H7 (cell line): ENCODE data around the gene WDFY1. TPM values are rescaled to one million over a fixed set of nuclear protein-coding genes. Genes with fewer than 3 reads are reported as not detected.
A peak's percentile ranks its signal among the peaks of the same experiment; 100 is the strongest.

Source experiments
- DNase-seq: peaks from one replicate; pipeline ENCODE4 v3.0.0; 2012
- H3K27me3 ChIP-seq: 2 replicates; pipeline ENCODE4 v1.6.0; 2011; ENCODE audit warnings: mild to moderate bottlenecking, low read length; ENCODE audit not compliant: control insufficient read depth, insufficient read depth
- H3K36me3 ChIP-seq: replicated peaks from 2 replicates; pipeline ENCODE4 v1.5.1; 2011; ENCODE audit warnings: low read length; ENCODE audit not compliant: control insufficient read depth, insufficient read depth
- H3K4me3 ChIP-seq: 2 replicates; pipeline ENCODE4 v1.5.1; 2011; ENCODE audit warnings: low read depth, mild to moderate bottlenecking, control low read depth, low read length, moderate library complexity; ENCODE audit not compliant: insufficient read depth
- total RNA-seq: library from RNA; depleted of rRNA; stranded (reverse); fragments of >200 nt; shearing (Covaris generic); gene quantifications from 2 replicates; pipeline ENCODE4 v1.2.3, GENCODE V29; 2014; rRNA removed

The WDFY1 gene
- 88.8 and 118 TPM in 2 replicates for total RNA-seq

- Histone ChIP-seq H3K4me3 (peak within 1 kb of the TSS; percentile 97), H3K36me3 (no peaks in the 10 kb centered on the region), H3K27me3 (no peaks in the 10 kb centered on the region)
- DNase-seq = peak; percentile 96
Measured at GRCh38 chr2:223944703-223945531, at the start of gene WDFY1. WDFY1 (minus strand) TSS chr2:223945335; CDS start chr2:223945284, 51 bp downstream.

DNA sequence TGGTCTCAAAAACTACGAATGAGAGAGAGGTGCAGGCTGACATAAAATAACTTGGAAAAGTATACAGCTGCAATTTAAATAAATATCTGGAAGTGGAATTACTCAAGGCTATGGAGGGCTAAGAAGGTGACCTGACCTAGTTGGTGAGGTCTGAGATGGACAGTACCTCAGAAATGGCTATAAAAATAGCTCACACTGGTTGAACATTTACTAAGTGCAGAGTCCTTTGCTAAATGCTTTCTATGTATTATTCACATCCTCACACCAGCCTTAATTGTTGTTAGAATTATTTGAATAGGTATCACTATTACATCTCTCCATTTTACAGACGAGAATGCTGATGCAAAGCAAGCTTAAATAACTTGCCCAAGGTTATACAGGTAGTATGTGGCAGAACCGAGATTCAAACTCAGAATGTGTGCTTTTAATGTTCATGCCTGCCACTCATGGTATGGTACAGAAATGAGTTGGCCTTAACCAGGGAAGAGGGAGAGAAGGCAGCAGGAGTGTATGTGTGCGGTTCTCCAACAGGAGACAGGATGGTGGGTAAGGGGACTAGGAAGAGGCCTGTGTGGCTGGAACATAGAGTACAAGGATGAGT lies 49.5 kb upstream of the WDFY1 start:
- Histone ChIP-seq H3K27me3 (no peaks in the 10 kb centered on the region), H3K36me3 (no peaks in the 10 kb centered on the region; the same call in 1 of the 2 replicates), H3K4me3 (no peak overlapping the region)
- DNase-seq = no peak

DNA sequence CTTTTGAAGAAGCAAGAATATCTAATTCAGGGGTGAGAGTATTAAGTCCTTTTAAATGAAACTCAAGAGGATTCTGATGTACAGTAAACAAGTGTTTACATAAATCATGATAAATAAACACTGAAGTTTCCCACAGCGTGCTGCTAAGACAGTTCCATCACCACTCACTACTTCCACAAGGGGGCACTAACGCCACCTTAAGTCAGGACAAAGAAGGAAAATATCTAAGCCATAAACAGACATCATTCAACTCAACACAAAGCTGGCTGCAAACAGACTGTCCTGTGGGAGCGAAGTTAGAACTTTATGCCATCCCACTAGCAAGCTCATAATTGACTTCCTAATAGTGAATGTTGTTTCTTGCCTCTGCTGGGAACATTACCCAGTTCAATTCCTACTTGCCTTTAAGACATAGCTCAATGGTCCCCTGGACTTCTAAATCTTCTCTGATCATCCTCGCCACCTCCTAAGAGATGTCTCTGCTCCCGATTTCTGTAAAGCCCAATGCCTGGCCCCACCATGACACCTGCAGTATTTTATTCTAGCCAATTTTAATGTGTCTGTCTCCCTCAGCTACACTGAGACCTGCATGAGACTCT lies 48.6 kb upstream of the WDFY1 start:
- H3K27me3 ChIP-seq = no peaks in the 10 kb centered on the region
- H3K4me3 ChIP-seq = no peak overlapping the region
- no peaks in the 10 kb centered on the region; the same call in 1 of the 2 replicates for H3K36me3 ChIP-seq
- DNase-seq = peak; percentile 76

- H3K36me3 ChIP-seq = no peaks in the 10 kb centered on the region
- H3K4me3 ChIP-seq = no peak overlapping the region
- H3K27me3 ChIP-seq = no peaks in the 10 kb centered on the region
- no peak for DNase-seq
Measured at GRCh38 chr2:223991611-223992010, 46.5 kb upstream of the WDFY1 start.

- Histone ChIP-seq H3K4me3 (no peak overlapping the region), H3K36me3 (no peaks in the 10 kb centered on the region), H3K27me3 (no peaks in the 10 kb centered on the region)
- peak; percentile 36 for DNase-seq
Measured at GRCh38 chr2:223989856-223990232, 44.7 kb upstream of the WDFY1 start.

- Histone ChIP-seq H3K36me3 (peaks cover 2% of the 10 kb centered on the region; the same call in 1 of the 2 replicates), H3K4me3 (no peak overlapping the region), H3K27me3 (no peaks in the 10 kb centered on the region)
- DNase-seq = no peak
Measured at GRCh38 chr2:223989206-223989855, 44.2 kb upstream of the WDFY1 start.

DNA sequence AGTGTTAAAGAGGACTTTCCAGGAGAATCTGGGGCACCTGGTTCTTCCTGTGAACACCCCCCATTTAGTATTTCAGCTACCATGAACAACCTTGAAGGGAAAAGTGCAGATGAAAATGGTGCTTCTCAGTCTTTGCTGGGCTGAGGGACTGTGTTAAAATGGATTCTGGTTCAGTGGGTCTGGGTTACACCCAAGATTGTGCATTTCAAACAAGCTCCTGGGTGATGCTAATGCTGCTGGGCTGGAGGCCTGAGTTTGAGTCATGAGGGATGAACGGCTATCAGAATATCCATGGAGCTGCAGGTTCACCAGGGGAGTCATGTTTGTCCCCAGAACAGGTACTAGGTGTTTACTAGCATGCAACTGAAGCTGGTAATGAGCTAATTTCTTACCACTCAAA lies 36.1 kb upstream of the WDFY1 start:
- no peaks in the 10 kb centered on the region for H3K27me3 ChIP-seq
- H3K4me3 ChIP-seq = no peak overlapping the region
- H3K36me3 ChIP-seq = peaks cover 3% of the 10 kb centered on the region; the same call in 1 of the 2 replicates
- no peak for DNase-seq

GRCh38 chr2:223980803-223981202 lies 35.7 kb upstream of the WDFY1 start:
- DNase-seq = no peak
- Histone ChIP-seq H3K4me3 (no peak overlapping the region), H3K36me3 (peaks cover 3% of the 10 kb centered on the region; the same call in 1 of the 2 replicates), H3K27me3 (no peaks in the 10 kb centered on the region)

GRCh38 chr2:223980397-223980735 lies 35.2 kb upstream of the WDFY1 start:
- no peak for DNase-seq
- Histone ChIP-seq H3K4me3 (no peak overlapping the region), H3K27me3 (no peaks in the 10 kb centered on the region), H3K36me3 (peaks cover 3% of the 10 kb centered on the region; the same call in 1 of the 2 replicates)

GRCh38 chr2:223979730-223980396 lies 34.7 kb upstream of the WDFY1 start:
- peaks cover 3% of the 10 kb centered on the region; the same call in 1 of the 2 replicates for H3K36me3 ChIP-seq
- no peaks in the 10 kb centered on the region for H3K27me3 ChIP-seq
- DNase-seq = no peak
- H3K4me3 ChIP-seq = no peak overlapping the region

DNA sequence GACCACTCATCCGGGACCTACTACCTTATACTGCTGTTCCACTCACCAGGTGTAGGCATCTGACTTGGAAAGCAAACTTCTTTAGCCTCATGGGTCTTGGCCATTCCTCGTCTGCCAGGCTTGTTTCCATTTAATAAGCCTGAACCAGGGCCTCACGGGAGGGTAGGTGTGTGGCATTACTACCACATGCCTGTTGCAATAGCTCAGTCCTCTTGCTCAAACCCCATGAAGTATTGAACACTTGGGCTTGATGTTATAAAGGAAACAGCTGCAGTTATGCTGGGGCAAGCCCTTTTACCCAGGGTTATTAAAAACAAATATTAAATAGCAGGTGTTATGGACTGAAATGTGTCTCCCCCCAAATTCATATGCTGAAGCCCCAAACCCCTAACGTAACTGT lies 33.3 kb upstream of the WDFY1 start:
- no peak for DNase-seq
- H3K36me3 ChIP-seq = 0 out of 2 replicates have a peak, but pooled peaks cover 1% of the 10 kb centered on the region
- no peaks in the 10 kb centered on the region for H3K27me3 ChIP-seq
- H3K4me3 ChIP-seq = no peak overlapping the region

DNA sequence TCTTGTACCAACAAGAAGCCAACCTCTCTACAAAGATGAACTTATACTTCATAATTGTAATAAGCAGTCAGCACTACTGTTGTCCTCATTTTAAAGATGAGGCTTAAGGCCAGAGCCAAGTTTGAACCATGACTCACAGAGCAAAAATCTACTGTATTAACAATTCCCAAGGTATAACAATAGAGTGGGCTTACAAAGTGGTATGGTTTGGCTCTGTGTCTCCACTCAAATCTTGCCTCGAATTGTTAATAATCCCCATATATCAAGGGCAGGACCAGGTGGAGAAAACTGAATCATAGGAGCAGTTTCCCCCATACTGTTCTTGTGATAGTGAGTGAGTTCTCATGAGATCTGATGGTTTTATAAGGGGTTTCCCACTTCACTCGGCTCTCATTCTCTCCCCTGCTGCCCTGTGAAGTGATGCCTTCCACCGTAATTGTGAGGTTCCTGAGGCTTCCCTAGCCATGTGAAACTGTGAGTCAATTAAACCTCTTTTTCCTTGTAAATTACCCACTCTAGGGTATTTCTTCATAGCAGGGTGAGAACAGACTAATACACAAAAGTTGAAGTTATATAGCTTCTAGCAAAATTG lies 31.6 kb upstream of the WDFY1 start:
- no peak for DNase-seq
- Histone ChIP-seq H3K27me3 (no peaks in the 10 kb centered on the region), H3K4me3 (no peak overlapping the region), H3K36me3 (0 out of 2 replicates have a peak, but pooled peaks cover 1% of the 10 kb centered on the region)

DNA sequence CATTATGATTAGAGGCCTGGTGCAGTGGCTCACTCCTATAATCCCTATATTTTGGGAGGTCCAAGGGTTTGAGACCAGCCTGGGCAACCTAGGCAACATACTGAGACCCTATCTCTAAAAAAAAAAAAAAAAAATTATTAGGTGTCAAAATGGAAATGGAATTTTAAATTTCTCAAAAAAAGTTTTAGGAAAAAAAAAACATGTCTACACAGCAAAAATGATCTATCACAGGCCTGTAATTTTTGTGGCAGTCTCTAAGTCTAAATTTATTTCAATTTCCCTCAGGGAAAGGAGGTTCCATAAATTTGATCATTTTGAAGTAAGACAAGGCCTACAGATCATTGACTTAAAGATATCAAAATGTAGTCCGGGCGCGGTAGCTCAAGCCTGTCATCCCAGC lies 28.5 kb upstream of the WDFY1 start:
- no peaks in the 10 kb centered on the region for H3K27me3 ChIP-seq
- no peak overlapping the region for H3K4me3 ChIP-seq
- no peak for DNase-seq
- no peaks in the 10 kb centered on the region for H3K36me3 ChIP-seq

DNA sequence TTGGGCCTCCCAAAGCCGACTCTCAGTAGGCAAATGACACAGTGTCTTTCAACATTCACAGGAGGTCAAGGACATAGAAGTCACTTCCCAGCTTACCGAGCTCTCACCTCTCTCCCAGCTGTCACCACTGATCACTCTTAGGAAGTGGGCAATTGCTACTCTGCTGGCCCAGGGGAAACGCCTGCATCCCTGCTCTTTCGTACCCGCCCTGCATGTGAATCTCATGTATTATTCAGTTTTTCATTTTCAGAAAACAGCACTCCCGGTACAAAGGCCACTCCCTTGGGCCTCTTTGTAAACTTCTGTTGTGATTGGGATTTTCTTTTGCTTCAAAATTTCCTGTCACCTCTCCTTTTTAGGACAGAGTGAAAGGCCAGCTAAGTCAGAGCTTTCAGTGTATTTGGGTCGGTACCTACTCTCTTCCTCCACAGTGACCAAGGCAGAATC lies 27.5 kb upstream of the WDFY1 start:
- no peaks in the 10 kb centered on the region for H3K27me3 ChIP-seq
- DNase-seq = no peak
- no peak overlapping the region for H3K4me3 ChIP-seq
- H3K36me3 ChIP-seq = no peaks in the 10 kb centered on the region
